ENCODE measurements around the gene ADGRF3. TPM values are rescaled to one million over a fixed set of nuclear protein-coding genes. Genes with fewer than 3 reads are reported as not detected.
"Not testable (repeated sequence)": the region's sequence is repeated elsewhere in the genome, so short reads cannot be mapped to it uniquely, and the experiment has no call there.

ADGRF3 gene
- total RNA-seq, 1 donor from 2014 or later, result 0.49 TPM

DNA sequence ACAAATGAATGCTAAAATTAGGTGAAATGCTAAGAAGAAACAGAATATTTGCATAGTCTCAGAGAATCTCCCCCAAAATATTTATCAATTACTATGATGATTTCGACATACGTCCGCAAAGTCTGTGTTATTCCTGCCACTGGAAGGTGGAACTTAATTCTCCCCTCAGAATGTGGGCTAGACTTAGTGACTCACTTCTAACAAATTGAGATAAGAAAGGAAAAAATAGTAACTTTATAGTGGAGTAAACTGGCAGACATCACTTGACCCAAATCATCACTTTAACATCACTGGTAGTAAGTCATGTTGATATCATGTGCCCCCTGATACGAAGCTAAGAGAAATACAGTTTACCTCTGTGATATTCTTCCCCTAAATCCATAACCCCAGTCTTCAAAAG is 78.4 kb downstream of the ADGRF3 start:
- Histone ChIP-seq H3K27me3 (no peaks in the 10 kb centered on the region), H3K36me3 (peaks cover 0 to 4% of the 10 kb centered on the region in 2 donors), H3K27ac (no peak overlapping the region), H3K4me3 (no peak overlapping the region), H3K9me3 (no peaks in the 10 kb centered on the region), H3K4me1 (peaks cover 6% of the 10 kb centered on the region)
- TF ChIP-seq, protein P1, sequence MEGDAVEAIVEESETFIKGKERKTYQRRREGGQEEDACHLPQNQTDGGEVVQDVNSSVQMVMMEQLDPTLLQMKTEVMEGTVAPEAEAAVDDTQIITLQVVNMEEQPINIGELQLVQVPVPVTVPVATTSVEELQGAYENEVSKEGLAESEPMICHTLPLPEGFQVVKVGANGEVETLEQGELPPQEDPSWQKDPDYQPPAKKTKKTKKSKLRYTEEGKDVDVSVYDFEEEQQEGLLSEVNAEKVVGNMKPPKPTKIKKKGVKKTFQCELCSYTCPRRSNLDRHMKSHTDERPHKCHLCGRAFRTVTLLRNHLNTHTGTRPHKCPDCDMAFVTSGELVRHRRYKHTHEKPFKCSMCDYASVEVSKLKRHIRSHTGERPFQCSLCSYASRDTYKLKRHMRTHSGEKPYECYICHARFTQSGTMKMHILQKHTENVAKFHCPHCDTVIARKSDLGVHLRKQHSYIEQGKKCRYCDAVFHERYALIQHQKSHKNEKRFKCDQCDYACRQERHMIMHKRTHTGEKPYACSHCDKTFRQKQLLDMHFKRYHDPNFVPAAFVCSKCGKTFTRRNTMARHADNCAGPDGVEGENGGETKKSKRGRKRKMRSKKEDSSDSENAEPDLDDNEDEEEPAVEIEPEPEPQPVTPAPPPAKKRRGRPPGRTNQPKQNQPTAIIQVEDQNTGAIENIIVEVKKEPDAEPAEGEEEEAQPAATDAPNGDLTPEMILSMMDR (IDR thresholded peaks at IDR 0.05), result no peak
- TF ChIP-seq POLR2A (IDR thresholded peaks at IDR 0.05), result no peak
- no peak for TF ChIP-seq POLR2AphosphoS5 (IDR thresholded peaks at IDR 0.05; ENCODE audit: insufficient read depth in 1 of 2, low read depth in 1 of 2)
- intact Hi-C loops (cut with DNase I), result no loop called here
- no peak for DNase-seq (ENCODE audit: extremely low spot score in 2 of 2)

DNA sequence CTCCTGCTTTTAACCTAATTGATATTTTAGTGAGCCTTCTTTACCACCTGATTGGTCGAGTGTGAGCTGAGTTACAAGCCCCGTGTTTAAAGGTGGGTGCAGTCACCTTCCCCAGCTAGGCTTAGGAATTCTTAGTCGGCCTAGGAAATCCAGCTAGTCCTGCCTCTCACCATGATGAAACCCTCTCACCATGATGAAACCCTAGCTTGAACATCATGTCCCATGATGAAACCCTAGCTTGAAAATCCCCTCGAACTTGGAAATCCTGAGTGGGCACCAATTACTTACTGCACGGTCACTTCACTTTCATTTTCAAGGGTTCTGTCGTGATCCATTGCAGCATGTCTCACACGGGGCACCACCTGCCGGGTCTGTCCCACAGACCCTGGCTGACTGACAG is 87.8 kb downstream of the ADGRF3 start:
- H3K9me3 ChIP-seq; DNase-seq (ENCODE audit: extremely low spot score in 2 of 2); H3K27me3 ChIP-seq; H3K4me3 ChIP-seq; intact Hi-C loops (cut with DNase I); H3K27ac ChIP-seq; H3K4me1 ChIP-seq: not testable (repeated sequence)
- peaks cover 0 to 35% of the 10 kb centered on the region in 2 donors for H3K36me3 ChIP-seq

Other genes with a start within 250 kb of the ADGRF3 start
- gene GAREM2, start 173.7 kb downstream of the ADGRF3 start, total RNA-seq, result 4.4 TPM
- gene HADHA, start 102.2 kb downstream of the ADGRF3 start, total RNA-seq, result 124 TPM
- 127 TPM for gene HADHB, start 101.8 kb downstream of the ADGRF3 start, total RNA-seq
- gene SELENOI, start 646 bp downstream of the ADGRF3 start, total RNA-seq, result 33.4 TPM
- not detected for gene DRC1, start 55.1 kb upstream of the ADGRF3 start, total RNA-seq
- 0.49 TPM for gene OTOF, start 131.3 kb upstream of the ADGRF3 start, total RNA-seq